H9 (cell line): ENCODE results near the gene CCDC85A. TPM values are rescaled to one million over a fixed set of nuclear protein-coding genes. Genes with fewer than 3 reads are reported as not detected.

Experiments used
- DNase-seq: peaks from one replicate; pipeline ENCODE4 v3.0.0-alpha.2; 2017
- H2AFZ ChIP-seq: one replicate; pipeline ENCODE4 v1.6.1; 2013; ENCODE audit warnings: mild to moderate bottlenecking, low read length, control low read depth, moderate library complexity
- H2AK5ac ChIP-seq: 2 replicates; pipeline ENCODE4 v1.6.1; 2013; ENCODE audit warnings: low read length, control low read depth, mixed read lengths; ENCODE audit not compliant: insufficient read length
- H2BK120ac ChIP-seq: one replicate; pipeline ENCODE4 v1.6.1; 2013; ENCODE audit warnings: low read depth, mild to moderate bottlenecking, low read length, control low read depth, inconsistent platforms; ENCODE audit not compliant: poor library complexity, severe bottlenecking
- H2BK12ac ChIP-seq: 2 replicates; pipeline ENCODE4 v1.6.1; 2013; ENCODE audit warnings: low read length, control low read depth, mixed read lengths, low read depth; ENCODE audit not compliant: insufficient read length
- H2BK15ac ChIP-seq: 2 replicates; pipeline ENCODE4 v1.6.1; 2013; ENCODE audit warnings: low read depth, low read length, control low read depth
- H2BK20ac ChIP-seq: one replicate; pipeline ENCODE4 v1.6.1; 2013; ENCODE audit warnings: low read depth, mild to moderate bottlenecking, low read length, control low read depth, inconsistent platforms; ENCODE audit not compliant: poor library complexity, severe bottlenecking
- H2BK5ac ChIP-seq: 2 replicates; pipeline ENCODE4 v1.6.1; 2013; ENCODE audit warnings: low read length, control low read depth, mixed read lengths; ENCODE audit not compliant: insufficient read length
- H3K14ac ChIP-seq: 2 replicates; pipeline ENCODE4 v1.6.1; 2013; ENCODE audit warnings: low read length, control low read depth; ENCODE audit not compliant: insufficient read depth
- H3K18ac ChIP-seq: 2 replicates; pipeline ENCODE4 v1.6.1; 2013; ENCODE audit warnings: low read depth, mild to moderate bottlenecking, mixed read lengths, low read length, control low read depth; ENCODE audit not compliant: insufficient read length
- H3K23ac ChIP-seq: 2 replicates; pipeline ENCODE4 v1.6.1; 2013; ENCODE audit warnings: low read length, control low read depth, mixed read lengths, low read depth; ENCODE audit not compliant: insufficient read length
- H3K23me2 ChIP-seq: 2 replicates; pipeline ENCODE4 v1.6.1; 2013; ENCODE audit warnings: low read depth, mild to moderate bottlenecking, mixed read lengths, low read length, control low read depth; ENCODE audit not compliant: insufficient read length, poor library complexity, severe bottlenecking
- H3K27ac ChIP-seq: 2 replicates; pipeline ENCODE4 v1.5.1; 2013; ENCODE audit warnings: low read length, control low read depth, mixed read lengths, low read depth; ENCODE audit not compliant: insufficient read length
- H3K27me3 ChIP-seq: 2 replicates; pipeline ENCODE4 v1.6.1; 2013; ENCODE audit warnings: low read length, control low read depth, inconsistent platforms; ENCODE audit not compliant: insufficient read depth
- H3K4ac ChIP-seq: 2 replicates; pipeline ENCODE4 v1.6.1; 2013; ENCODE audit warnings: low read depth, mild to moderate bottlenecking, control low read depth, inconsistent platforms, low read length, moderate library complexity
- H3K4me1 ChIP-seq: 2 replicates; pipeline ENCODE4 v1.6.1; 2013; ENCODE audit warnings: low read length, control low read depth, inconsistent platforms; ENCODE audit not compliant: insufficient read depth
- H3K4me2 ChIP-seq: 2 replicates; pipeline ENCODE4 v1.6.1; 2013; ENCODE audit warnings: low read length, control low read depth, mixed read lengths; ENCODE audit not compliant: insufficient read length, insufficient read depth
- H3K56ac ChIP-seq: 2 replicates; pipeline ENCODE4 v1.6.1; 2013; ENCODE audit warnings: low read depth, mild to moderate bottlenecking, mixed read lengths, low read length, control low read depth; ENCODE audit not compliant: insufficient read length
- H3K79me1 ChIP-seq: 2 replicates; pipeline ENCODE4 v1.6.1; 2013; ENCODE audit warnings: low read depth, mild to moderate bottlenecking, moderate library complexity, low read length, control low read depth, inconsistent platforms; ENCODE audit not compliant: insufficient read depth, poor library complexity, severe bottlenecking
- H3K79me2 ChIP-seq: 2 replicates; pipeline ENCODE4 v1.6.1; 2013; ENCODE audit warnings: low read length, control low read depth, inconsistent platforms; ENCODE audit not compliant: insufficient read depth
- H3K9ac ChIP-seq: 2 replicates; pipeline ENCODE4 v1.6.1; 2013; ENCODE audit warnings: low read length, control low read depth, mixed read lengths; ENCODE audit not compliant: insufficient read length; ENCODE audit errors: extremely low read depth
- H3K9me3 ChIP-seq: one replicate; pipeline ENCODE4 v1.6.1; 2013; ENCODE audit warnings: low read depth, low read length, inconsistent platforms; ENCODE audit not compliant: control insufficient read depth
- H3T11ph ChIP-seq: one replicate; pipeline ENCODE4 v1.6.1; 2013; ENCODE audit warnings: mild to moderate bottlenecking, low read length, control low read depth, inconsistent platforms
- H4K20me1 ChIP-seq: one replicate; pipeline ENCODE4 v1.6.1; 2013; ENCODE audit not compliant: control insufficient read depth, insufficient read length, insufficient read depth
- H4K5ac ChIP-seq: 2 replicates; pipeline ENCODE4 v1.6.1; 2013; ENCODE audit warnings: low read depth, mild to moderate bottlenecking, mixed read lengths, low read length, control low read depth; ENCODE audit not compliant: insufficient read length
- H4K8ac ChIP-seq: replicated peaks from 2 replicates; pipeline ENCODE4 v1.6.1; 2013; ENCODE audit warnings: low read length, control low read depth, mixed read lengths, low read depth; ENCODE audit not compliant: insufficient read length
- H4K91ac ChIP-seq: 2 replicates; pipeline ENCODE4 v1.6.1; 2013; ENCODE audit warnings: low read depth, mild to moderate bottlenecking, moderate library complexity, mixed read lengths, low read length, control low read depth; ENCODE audit not compliant: insufficient read length
- H3K27ac Mint-ChIP-seq, 3 experiments: 2 replicates in 2 of 3; 3 replicates in 1 of 3; pipeline ENCODE4 v1.8.0; 2020 to 2021; ENCODE audit warnings: mixed read lengths in 3 of 3, mild to moderate bottlenecking in 1 of 3, moderate library complexity in 1 of 3
- H3K27me3 Mint-ChIP-seq: 2 replicates; pipeline ENCODE4 v1.8.0; 2021; ENCODE audit warnings: low read depth, mild to moderate bottlenecking, moderate library complexity, mixed read lengths
- H3K36me3 Mint-ChIP-seq, 3 experiments: 2 replicates in 2 of 3; 3 replicates in 1 of 3; pipeline ENCODE4 v1.8.0; 2020 to 2021; ENCODE audit warnings: low read depth in 3 of 3, mixed read lengths in 3 of 3; ENCODE audit not compliant: insufficient read depth in 1 of 3
- H3K4me1 Mint-ChIP-seq, 2 experiments: 2 replicates each; pipeline ENCODE4 v1.8.0; 2020; ENCODE audit warnings: mixed read lengths in 2 of 2
- H3K4me3 Mint-ChIP-seq, 2 experiments: 2 replicates in 1 of 2; 3 replicates in 1 of 2; pipeline ENCODE4 v1.8.0; 2020 to 2021; ENCODE audit warnings: mild to moderate bottlenecking in 2 of 2, mixed read lengths in 2 of 2, moderate library complexity in 1 of 2
- H3K9me3 Mint-ChIP-seq, 2 experiments: 2 replicates in 1 of 2; 3 replicates in 1 of 2; pipeline ENCODE4 v1.8.0; 2020; ENCODE audit warnings: mild to moderate bottlenecking in 2 of 2, mixed read lengths in 2 of 2, moderate library complexity in 1 of 2
- WGBS: extraction: QIAGEN DNeasy Blood & Tissue Kit; methylation state at CpG from one replicate; pipeline ENCODE4 v1.1.7; 2013; ENCODE audit warnings: missing lambda C conversion rate, low lambda C conversion rate, mixed read lengths; ENCODE audit not compliant: insufficient read length; ENCODE audit errors: extremely low coverage; 5-methylcytosine and 5-hydroxymethylcytosine counted together
- total RNA-seq: library from RNA; stranded (reverse); gene quantifications from 2 replicates; pipeline ENCODE4 v1.2.1, GENCODE V29; 2021
- TF ChIP-seq, protein P1 (sequence below): fragments of 200-600 bp; sonication (generic); conservative IDR thresholded peaks from 3 replicates; pipeline ENCODE4 v1.8.0; 2021; ENCODE audit warnings: antibody characterized with exemption, mild to moderate bottlenecking

The CCDC85A gene
- total RNA-seq, 1 experiment from 2014 or later, result 0.17 TPM

DNA sequence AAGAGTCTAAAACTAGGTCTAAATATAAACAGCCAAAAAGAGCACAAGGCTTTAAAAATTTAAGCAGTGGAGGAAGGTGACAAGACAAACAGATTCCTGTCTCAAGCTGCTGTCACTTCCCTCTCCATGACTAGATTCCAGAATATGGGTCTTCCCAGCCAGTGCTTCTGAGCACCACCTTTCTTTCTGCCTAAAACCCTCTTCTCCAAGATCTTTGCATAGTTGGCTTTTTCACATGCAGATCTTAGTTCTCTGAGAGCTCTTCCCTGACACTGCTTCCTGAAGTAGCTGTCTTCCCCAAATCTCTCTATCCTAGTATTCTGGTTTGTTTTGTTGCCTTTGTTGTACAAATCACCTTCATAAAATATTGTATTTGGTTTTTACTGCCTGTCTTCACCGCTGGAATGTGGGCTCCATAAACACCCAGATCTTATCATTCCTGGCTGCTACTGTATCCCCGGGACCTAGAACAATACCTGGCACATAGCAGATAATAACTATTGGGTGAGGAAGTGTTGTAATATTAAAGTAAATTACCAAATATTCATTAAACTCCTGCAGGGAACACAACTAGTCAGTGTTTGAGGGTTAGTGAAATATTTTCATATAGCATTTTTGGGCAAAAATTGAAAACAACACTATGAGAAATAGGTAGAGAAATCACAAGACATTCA, 150.2 kb downstream of the CCDC85A start:
- Histone ChIP-seq H3K14ac (no peak overlapping the region), H4K8ac (no peak overlapping the region), H3K9ac (no peak overlapping the region), H4K20me1 (no peaks in the 10 kb centered on the region), H3K27ac (no peak overlapping the region), H4K5ac (no peak overlapping the region), H3K79me2 (no peaks in the 10 kb centered on the region), H2BK20ac (no peak overlapping the region), H2BK15ac (no peak overlapping the region), H3K56ac (no peak overlapping the region), H3K4me1 (peaks cover 6% of the 10 kb centered on the region; the same call in 1 of the 2 replicates), H2BK5ac (no peak overlapping the region), H3K9me3 (no peaks in the 10 kb centered on the region), H2BK120ac (no peak overlapping the region), H2BK12ac (no peak overlapping the region), H3K23ac (no peak overlapping the region), H3T11ph (no peak overlapping the region), H3K27me3 (no peaks in the 10 kb centered on the region), H2AK5ac (no peak overlapping the region), H3K23me2 (no peaks in the 10 kb centered on the region), H4K91ac (no peak overlapping the region), H3K18ac (no peak overlapping the region), H3K4me2 (no peak overlapping the region), H2AFZ (no peak overlapping the region), H3K79me1 (no peaks in the 10 kb centered on the region), H3K4ac (no peak overlapping the region)
- no peak for DNase-seq
- Mint-ChIP-seq H3K4me1 (peaks cover 16 to 19% of the 10 kb centered on the region in 2 experiments), H3K4me3 (no peak overlapping the region), H3K36me3 (no peaks in the 10 kb centered on the region), H3K27ac (no peak overlapping the region), H3K27me3 (no peaks in the 10 kb centered on the region), H3K9me3 (no peaks in the 10 kb centered on the region)
- TF ChIP-seq, protein P1, sequence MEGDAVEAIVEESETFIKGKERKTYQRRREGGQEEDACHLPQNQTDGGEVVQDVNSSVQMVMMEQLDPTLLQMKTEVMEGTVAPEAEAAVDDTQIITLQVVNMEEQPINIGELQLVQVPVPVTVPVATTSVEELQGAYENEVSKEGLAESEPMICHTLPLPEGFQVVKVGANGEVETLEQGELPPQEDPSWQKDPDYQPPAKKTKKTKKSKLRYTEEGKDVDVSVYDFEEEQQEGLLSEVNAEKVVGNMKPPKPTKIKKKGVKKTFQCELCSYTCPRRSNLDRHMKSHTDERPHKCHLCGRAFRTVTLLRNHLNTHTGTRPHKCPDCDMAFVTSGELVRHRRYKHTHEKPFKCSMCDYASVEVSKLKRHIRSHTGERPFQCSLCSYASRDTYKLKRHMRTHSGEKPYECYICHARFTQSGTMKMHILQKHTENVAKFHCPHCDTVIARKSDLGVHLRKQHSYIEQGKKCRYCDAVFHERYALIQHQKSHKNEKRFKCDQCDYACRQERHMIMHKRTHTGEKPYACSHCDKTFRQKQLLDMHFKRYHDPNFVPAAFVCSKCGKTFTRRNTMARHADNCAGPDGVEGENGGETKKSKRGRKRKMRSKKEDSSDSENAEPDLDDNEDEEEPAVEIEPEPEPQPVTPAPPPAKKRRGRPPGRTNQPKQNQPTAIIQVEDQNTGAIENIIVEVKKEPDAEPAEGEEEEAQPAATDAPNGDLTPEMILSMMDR, result no peak
- WGBS, result no CpG with 5 or more reads among the region's 2 CpGs
